OCI-LY7 (cell line): Measurements from ENCODE around the gene LHX4.

ENCODE experiments used
- EZH2phosphoT487 ChIP-seq: fragments of 200-600 bp; sonication (generic); IDR thresholded peaks from 2 replicates; pipeline ENCODE4 v1.6.1; 2018; ENCODE audit warnings: low read depth, borderline replicate concordance, mild to moderate bottlenecking, mixed run types, antibody characterized with exemption, low read length, moderate library complexity, mixed read lengths
- TF ChIP-seq, protein P1 (sequence below): fragments of 200-600 bp; sonication (generic); conservative IDR thresholded peaks from 2 replicates; pipeline ENCODE4 v1.5.1; 2014; ENCODE audit warnings: mild to moderate bottlenecking, antibody characterized with exemption, low read length, moderate library complexity, mixed read lengths

GRCh38 chr1:180195916-180196315 is 34.1 kb upstream of the LHX4 start:
- TF ChIP-seq, protein P1, sequence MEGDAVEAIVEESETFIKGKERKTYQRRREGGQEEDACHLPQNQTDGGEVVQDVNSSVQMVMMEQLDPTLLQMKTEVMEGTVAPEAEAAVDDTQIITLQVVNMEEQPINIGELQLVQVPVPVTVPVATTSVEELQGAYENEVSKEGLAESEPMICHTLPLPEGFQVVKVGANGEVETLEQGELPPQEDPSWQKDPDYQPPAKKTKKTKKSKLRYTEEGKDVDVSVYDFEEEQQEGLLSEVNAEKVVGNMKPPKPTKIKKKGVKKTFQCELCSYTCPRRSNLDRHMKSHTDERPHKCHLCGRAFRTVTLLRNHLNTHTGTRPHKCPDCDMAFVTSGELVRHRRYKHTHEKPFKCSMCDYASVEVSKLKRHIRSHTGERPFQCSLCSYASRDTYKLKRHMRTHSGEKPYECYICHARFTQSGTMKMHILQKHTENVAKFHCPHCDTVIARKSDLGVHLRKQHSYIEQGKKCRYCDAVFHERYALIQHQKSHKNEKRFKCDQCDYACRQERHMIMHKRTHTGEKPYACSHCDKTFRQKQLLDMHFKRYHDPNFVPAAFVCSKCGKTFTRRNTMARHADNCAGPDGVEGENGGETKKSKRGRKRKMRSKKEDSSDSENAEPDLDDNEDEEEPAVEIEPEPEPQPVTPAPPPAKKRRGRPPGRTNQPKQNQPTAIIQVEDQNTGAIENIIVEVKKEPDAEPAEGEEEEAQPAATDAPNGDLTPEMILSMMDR: no peak
- TF ChIP-seq EZH2phosphoT487: no peak
